COLO829 (cell line): ENCODE results near the gene MAIP1.
A peak's percentile ranks its signal among the peaks of the same experiment; 100 is the strongest.
"Not testable (repeated sequence)": the region's sequence is repeated elsewhere in the genome, so short reads cannot be mapped to it uniquely, and the experiment has no call there.

Experiments used
- DNase-seq: peaks from one replicate; pipeline ENCODE4 v3.0.0; 2012; ENCODE audit warnings: low spot score

The MAIP1 gene, protein sequence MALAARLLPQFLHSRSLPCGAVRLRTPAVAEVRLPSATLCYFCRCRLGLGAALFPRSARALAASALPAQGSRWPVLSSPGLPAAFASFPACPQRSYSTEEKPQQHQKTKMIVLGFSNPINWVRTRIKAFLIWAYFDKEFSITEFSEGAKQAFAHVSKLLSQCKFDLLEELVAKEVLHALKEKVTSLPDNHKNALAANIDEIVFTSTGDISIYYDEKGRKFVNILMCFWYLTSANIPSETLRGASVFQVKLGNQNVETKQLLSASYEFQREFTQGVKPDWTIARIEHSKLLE

DNA sequence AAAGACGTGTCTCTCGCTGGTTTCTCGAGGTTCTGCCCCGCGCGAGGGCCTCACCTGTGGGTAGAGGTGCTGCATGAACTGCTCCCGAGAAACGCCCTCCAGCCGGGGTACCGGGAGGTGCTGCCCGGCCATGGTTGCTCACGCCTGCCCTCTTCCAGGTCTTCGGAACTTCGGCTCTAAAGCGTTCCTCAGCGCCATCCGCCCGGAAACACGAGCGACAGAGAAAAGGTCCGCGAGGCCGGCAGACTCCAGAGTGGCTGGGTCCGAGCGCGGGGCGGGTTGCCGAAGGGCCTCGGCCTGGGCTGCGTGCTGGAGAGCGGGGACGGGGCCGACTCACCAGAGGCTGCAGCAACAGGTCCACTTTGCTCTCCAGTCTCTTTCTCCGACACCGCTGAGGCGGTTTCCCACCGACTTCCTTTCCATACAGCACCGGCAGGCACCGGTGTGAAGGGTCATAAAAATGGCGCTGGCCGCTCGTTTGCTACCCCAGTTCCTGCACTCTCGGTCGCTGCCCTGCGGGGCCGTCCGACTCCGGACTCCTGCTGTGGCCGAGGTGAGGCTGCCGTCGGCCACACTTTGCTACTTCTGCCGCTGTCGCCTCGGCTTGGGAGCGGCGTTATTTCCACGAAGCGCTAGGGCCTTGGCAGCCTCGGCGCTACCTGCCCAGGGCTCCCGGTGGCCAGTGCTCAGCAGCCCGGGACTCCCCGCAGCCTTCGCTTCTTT lies at the start of gene MAIP1, which contains the start of gene TYW5:
Gene MAIP1, plus strand, starts transcription at position 244 of the 723 bp plus-strand sequence. Its CDS starts 217 bp downstream, at position 461.
Gene TYW5, minus strand, starts transcription at position 153 of the 723 bp plus-strand sequence. Its CDS starts 21 bp downstream, at position 132.
- peak; percentile 88 for DNase-seq

DNA sequence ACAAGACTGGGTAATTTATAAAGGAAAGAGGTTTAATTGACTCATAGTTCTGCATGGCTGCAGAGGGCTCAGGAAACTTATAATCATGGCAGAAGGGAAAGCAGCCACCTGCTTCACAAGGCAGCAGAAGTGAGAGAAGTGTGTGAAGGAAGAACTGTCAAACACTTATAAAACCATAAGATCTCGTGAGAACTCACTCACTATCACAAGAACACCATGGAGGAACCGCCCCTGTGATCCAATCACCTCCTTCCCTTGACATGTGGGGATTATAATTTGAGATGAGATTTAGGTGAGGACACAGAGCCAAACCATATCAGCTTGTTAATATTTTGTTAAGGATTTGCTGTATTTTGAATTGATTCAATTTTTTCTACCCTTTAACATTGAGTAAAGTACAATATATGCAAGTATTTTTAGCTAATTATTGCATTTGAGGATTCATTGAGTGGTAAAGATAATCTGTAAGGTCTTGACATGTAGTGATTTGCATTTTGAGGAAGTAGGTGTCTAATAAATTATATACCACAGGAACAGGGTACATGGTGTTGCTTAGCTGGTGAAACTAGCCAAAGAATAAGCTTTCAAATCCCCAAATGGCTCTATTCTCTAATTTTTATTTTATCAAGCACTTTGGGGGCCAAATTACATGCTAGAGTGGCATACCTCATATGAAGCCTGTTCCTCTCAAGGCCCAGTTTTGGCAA lies 48.2 kb upstream of the MAIP1 start:
- no peak for DNase-seq

DNA sequence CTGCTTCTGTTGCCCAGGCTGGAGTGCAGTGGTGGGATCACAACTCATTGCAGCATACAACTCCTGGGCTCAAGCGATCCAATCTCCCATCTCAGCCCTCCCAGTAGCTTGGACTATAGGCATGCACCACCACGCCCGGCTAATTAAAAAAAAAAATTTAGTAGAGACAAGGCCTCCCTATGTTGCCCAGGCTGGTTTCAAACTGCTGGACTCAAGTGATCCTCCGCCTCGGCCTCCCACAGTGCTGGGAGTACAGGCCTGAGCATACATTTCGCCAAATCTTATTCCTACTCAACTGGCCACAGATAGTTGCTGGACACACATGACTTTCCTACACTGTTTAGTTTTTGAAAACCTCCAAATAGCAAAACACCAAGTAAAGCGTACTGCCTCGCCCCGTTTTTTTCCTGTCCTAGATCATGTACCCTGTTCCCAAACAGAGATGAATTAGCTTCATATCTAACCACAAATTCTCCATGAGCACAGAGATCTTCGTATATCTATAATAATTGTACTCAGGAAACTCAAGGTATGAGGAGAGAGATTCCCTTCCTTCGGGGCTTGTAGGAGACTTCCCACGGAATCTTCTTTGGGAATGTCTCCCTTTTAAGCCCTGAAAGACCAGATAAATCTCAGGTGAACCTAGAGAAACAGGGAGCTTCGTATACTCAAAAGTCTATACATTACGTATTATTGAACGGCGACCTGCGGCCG lies 44.9 kb upstream of the MAIP1 start:
- no peak for DNase-seq

DNA sequence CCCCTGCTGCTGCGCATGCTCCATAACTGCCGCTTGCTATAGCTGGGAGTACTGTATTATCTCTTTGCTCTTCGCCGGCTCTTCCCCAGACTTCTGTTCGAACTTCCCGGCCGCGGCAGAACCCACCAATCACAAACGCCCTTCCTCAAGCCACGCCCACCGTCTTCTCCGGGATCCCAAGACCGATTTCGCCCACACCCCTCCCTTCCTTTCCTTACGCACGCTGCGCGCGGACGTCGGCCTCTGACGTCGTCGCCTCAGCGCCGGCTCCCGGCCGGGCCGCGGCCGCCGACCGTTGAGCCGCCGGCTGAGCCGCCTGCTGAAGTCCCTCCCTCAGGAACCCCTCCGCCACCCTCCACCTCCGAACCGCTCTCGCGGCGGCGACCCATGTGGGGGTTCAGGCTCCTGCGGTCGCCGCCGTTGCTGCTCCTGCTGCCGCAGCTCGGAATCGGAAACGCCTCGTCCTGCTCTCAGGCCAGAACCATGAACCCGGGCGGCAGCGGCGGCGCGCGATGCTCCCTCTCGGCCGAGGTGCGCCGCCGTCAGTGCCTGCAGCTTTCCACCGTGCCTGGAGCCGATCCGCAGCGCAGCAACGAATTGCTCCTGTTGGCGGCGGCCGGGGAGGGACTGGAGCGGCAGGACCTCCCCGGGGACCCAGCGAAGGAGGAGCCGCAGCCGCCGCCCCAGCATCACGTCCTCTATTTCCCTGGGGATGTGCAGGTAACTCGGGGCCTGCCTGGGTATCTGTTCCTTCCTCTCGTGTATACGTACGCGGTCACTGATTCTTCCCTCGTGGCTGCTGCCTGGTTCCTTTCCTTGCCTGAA lies 44.1 kb upstream of the MAIP1 start, which contains the start of gene C2orf69:
Gene C2orf69, plus strand, starts transcription at position 242 of the 825 bp plus-strand sequence. Its CDS starts 146 bp downstream, at position 388.
- peak; percentile 94 for DNase-seq

DNA sequence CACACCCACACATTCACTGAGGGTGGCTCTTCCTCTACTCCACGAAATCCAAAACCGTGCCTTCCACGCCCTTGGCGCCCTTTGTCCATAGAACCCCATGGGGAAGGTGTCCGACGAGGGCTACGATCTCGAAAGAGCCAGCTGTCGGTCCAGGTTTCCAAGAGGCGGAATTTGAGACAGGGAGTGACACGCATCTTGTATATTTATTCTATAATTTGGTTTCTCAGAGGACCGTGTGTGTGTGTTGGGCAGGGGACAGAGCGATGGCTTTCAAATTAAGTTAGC lies 43.6 kb upstream of the MAIP1 start:
- DNase-seq = no peak

DNA sequence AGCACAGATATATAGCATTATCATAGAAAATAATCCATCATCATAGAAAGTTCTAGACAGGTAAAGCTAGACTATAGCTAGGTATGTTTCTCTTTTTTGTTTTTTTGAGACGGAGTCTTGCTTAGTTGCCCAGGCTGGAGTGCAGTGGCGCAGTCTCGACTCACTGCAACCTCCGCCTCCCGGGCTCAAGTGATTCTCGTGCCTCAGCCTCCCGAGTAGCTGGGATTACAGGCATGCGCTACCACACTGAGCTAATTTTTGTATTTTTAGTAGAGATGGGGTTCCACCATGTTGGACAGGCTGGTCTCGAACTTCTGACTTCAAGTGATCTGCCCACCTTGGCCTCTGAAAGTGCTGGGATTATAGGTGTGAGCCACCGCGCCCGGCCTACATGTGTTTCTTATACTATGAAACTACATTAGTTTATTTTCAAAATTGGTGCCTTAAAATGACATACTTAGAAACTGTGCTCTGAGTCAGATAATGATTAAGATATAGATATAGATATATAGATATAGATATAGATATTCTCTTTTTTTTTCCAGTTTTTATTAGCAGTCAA lies 42.7 kb upstream of the MAIP1 start:
- DNase-seq = not testable (repeated sequence)

DNA sequence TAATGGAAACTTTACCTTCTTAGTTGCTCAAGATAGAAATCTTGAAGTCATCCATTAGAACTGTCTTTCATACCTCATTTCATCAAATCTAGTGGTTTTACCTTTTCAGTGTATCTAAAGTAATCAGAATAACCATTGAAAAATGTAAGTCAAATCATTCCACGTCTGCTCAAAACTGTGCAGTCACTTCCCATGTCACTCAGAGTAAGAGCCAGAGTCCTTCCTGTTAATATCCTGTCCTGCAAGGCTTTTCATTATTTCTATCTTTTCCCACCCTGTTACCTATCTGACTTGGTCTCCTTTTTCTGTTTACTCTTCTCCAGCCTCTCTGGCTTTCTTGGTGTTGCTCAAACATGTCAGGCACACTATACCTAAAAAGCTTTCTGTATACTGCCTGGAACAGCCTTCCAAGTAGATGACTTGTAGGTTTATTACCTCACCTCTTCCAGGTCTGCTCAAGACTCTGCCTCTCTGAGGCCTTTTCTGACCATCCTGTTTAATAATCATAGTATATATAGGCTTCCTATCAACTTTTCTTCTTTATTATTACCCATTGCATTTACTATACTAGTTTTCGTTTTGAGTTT lies 40.9 kb upstream of the MAIP1 start:
- no peak for DNase-seq

DNA sequence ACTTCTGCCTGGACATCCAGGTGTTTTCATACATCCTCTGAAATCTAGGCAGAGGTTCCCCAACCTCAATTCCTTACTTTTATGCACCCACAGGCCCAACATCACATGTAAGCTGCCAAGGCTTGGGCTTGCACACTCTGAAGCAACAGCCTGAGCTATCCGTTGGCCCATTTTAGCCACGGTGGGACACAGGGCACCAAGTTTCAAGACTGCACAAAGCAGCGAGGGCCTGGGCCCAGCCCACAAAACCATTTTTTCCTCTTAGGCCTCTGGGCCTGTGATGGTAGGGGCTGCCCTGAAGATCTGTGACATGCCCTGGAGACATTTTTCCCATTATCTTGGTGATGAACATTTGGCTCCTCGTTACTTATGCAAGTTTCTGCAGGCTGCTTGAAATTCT lies 38.4 kb upstream of the MAIP1 start:
- DNase-seq = no peak

DNA sequence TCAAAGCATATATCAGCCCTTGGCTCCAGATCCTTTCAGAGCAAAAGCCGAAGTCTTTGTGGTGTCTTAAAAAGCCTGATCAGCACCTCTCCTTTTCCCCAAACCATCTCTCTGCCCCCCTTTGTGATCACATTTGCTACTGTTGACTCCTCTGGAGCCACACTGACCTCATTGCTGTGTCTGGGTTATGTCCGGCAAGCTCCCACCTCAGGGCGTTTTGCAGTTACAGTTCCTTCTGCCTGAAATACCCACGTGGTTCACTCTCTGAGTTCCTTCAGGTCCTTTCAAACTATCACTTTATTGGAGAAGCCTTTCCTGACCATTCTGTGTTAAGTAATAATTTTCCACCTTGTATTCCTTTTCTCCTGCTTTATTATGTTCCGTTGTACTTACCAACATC lies 32.5 kb upstream of the MAIP1 start:
- peak; percentile 8 for DNase-seq

DNA sequence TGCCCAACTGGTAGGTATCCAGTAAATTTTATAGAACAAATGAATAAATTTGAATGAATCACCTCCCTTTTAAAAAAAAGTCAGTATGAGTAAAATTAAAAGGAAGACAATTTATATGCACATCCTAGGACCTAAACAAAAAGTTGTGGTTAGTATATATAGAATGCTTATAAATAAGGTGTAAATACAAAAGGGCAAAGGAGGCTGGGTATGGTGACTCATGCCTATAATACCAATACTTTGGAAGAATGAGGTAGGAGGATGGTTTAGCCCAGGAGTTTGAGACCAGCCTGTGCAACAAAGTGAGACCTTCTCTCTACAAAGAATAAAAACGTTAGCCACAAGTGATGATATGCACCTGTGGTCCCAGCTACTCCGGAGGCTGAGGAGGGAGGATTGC lies 31.5 kb upstream of the MAIP1 start:
- DNase-seq = no peak

DNA sequence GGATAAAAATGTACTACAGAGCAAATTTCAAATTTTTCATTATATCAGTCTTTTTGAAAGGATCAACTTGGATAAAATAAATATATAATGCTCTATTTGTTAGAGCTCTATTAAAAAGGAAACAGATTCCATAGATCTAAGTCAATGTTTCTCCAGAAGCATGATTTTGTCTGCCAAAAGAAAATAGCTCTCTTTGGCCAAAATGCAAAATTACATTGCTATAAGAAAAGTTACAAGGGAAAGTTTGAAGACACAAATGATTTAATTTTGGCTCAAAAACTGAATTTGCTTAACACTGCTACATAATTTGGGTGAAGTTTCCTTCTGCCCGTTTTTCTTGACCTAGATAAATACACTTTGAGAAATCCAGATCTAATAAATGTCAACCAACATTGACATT lies 28.6 kb upstream of the MAIP1 start:
- DNase-seq = no peak

DNA sequence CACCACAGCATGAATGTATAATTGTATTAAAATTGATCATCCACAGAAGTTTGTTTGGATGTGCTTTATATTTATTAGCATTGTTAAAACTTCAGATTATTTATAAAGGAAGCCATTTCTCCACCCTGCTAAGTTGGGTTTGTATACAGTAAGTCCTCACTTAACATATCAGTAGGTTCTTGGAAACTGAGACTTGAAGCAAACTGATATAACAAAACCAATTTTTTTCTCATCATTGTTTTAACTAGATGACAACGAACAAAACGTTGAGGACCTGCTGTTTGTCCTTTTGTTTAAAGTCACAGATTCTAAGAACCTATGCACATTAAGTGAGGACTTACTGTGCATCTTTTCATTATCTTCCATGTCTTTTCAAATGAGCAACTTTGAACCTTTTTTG lies 27.2 kb upstream of the MAIP1 start:
- DNase-seq = no peak

DNA sequence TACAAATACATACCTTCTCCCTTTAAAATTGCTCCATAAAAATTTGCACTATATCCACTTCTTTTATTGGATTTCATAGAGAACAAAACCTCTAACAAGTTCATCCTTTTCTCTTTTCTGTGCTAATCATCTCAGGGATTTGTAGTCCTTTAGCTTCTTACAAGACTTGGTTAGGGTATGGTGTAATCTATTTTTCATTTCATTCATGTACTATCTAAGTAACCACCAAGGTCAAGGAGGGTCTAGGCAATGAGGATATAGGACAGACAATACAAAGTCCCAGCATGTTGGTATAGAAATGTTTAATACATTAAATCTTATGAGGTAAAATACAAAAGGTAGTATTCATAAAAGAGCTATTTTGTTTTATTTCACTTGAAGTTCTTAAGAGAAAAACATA lies 26.8 kb upstream of the MAIP1 start:
- no peak for DNase-seq

DNA sequence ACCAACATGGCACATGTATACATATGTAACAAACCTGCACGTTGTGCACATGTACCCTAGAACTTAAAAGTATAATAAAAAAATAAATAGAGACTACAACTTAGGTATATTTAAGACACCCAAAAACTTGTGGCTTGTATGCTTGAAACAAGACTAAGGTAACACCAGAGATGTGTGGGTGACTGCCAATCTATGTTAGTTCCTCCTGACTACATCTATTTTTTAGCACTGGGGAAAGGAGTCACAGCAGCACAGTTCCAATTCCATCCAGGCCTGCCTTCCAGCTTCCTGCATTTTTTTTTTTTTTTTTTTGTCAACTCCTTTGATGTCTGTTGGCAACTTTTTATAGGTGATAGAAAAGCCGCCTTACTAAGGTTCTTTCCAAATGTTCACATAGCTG lies 26.1 kb upstream of the MAIP1 start:
- no peak for DNase-seq

DNA sequence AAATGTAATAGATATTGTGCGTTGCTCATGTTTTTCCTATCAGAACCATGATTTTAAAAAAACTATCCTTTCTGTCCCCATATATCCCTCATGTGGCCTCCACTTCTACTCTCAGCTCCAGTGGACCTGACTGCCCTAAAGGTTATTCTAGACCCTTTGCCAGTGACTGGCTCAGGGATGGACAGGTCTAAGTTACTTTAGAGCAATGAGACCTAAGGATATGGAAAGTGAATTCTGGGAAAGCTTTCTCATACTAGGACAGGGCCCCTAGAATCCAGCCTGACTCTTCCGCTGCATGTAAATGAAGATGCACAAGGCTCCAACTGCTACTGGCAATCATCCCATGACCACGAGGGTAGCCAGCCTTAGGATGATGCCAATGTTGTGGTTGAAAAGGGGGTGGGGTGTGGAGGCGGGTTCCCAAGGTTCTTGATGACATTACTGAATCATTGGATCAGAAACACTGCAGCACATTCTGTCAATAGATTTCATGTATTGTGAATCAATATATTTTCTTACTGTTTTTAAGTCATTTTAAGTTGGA lies 23.0 kb upstream of the MAIP1 start:
- no peak for DNase-seq

DNA sequence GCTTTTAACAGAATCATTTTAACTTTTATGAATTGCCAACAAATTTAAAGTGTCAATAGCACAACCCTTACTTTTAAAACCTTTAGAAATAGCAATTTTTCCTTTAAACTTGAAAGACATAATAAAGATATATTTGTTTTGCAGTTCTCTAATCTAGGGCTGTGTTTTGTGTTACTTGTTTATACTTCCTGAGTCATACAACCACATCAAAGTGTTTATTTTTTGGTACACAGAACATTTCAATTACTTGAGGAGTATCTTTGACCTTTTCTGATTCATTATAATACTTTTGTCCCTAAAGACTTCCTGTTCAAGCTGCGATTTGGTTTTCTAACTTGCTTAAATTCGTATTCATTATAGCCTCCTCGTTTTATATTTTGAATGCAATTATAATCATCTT lies 21.9 kb upstream of the MAIP1 start:
- peak; percentile 39 for DNase-seq

DNA sequence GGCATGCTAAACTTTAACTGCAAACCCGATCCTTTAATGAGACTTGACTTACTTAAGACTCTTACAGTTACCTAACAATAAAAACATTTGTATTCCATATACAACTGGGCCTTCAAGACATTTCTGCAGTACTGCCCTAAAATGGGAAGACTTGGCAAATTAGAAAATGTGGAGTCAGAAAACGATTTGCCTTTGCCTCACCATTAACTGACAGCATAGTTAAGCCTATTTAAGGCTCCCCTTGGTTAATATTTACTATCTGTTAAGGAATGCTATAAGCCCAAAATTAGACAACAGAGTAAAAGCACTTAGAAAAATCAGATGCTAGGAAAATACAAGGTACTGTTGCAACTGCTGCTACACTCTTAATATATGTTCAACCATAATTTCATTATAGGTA lies 18.8 kb upstream of the MAIP1 start:
- no peak for DNase-seq

DNA sequence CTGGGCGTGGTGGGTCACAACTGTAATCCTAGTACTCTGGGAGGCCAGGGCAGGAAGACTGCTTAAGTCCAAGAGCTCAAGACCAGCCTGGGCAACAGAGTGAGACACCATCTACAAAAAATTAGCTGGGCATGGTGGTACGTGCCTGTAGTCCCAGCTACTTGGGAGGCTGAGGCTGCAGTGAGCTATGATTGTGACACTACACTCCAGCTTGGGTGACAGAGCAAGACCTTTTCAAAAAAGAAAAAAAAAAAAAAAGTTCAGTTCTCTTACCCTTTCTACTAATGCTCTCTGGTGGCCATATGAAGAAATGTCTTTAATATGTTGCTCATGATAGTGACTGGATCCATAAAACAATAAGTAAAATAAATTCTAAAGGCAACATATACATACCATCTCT lies 15.0 kb upstream of the MAIP1 start:
- DNase-seq = no peak

DNA sequence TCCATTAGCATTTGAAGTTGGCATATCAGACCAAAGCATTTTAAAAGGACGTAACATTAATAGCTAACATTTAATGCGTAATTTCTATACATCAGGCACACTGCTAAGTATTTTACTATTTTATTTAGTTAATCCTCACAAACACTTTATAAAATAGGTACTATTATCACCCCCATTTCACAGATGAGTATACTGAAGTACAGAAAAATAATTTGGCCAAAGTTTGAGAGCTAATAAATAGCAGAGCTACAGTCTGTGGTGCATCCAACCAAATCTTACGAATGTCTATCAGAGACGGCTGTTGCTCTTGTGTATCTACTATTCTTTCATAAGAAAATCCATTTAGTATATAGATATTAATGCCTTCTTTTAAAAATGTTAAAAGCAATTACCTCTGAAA lies 12.0 kb upstream of the MAIP1 start:
- no peak for DNase-seq

DNA sequence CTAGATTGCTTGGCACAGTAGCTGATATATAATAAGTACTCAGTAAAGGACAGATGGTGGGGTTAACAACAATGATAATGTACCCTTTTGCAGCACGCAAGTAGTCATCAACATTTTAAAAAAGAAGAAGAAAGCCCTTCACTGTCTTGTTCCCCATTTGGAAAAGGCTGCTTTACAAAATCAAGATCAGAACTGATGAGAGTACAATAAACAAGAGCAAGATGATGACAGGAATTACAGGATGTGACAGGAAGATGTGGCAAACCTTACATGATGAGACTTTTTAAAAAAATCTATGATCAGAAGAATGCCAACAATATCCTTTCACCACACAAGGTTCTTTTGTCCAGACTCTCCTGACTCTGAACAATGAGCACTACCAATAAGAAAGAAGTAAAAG lies 9.2 kb upstream of the MAIP1 start:
- DNase-seq = peak; percentile 54

DNA sequence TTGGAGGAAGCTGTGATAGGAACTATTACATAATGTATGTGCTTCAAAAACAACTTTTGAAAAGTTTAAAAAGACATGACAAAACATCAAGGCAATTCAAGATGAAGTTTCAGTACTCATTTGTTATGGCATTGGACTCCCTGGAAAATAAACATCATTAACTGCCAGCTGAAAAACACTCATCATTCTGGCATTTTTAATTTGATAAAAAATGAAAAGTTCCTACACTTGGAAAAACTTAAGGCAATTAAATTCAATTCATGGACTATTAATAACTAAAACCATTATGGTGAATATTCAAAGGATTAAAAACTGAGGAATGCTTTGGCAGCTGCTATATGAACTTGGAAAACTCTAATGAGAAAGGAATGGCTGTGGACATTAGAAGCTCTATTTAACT lies 8.5 kb upstream of the MAIP1 start:
- peak; percentile 15 for DNase-seq
